Measurements from ENCODE around the gene NKD1.

NKD1 gene

GRCh38 chr16:50580180-50580798 is 32.1 kb downstream of the NKD1 start:
- DNase-seq (ENCODE audit: low spot score), result no peak

- no peak for DNase-seq (ENCODE audit: low spot score)
Observed at GRCh38 chr16:50581845-50582244, 33.6 kb downstream of the NKD1 start.

GRCh38 chr16:50583211-50583610 is 35.0 kb downstream of the NKD1 start:
- no peak for DNase-seq (ENCODE audit: low spot score)

GRCh38 chr16:50584033-50584722 is 36.0 kb downstream of the NKD1 start:
- DNase-seq (ENCODE audit: low spot score), result no peak

- DNase-seq (ENCODE audit: low spot score), result no peak
Observed at GRCh38 chr16:50585331-50585776, 37.2 kb downstream of the NKD1 start.

- no peak for DNase-seq (ENCODE audit: low spot score)
Observed at GRCh38 chr16:50587543-50587942, 39.3 kb downstream of the NKD1 start.

- no peak for DNase-seq (ENCODE audit: low spot score)
Observed at GRCh38 chr16:50588276-50588675, 40.1 kb downstream of the NKD1 start.

GRCh38 chr16:50591209-50591608 is 43.0 kb downstream of the NKD1 start:
- no peak for DNase-seq (ENCODE audit: low spot score)

- DNase-seq (ENCODE audit: low spot score), result no peak
Observed at GRCh38 chr16:50591800-50592771, 43.9 kb downstream of the NKD1 start.

GRCh38 chr16:50592996-50593395 is 44.8 kb downstream of the NKD1 start:
- DNase-seq (ENCODE audit: low spot score), result no peak

GRCh38 chr16:50593410-50594150 is 45.4 kb downstream of the NKD1 start:
- peak; percentile 72 for DNase-seq (ENCODE audit: low spot score)

GRCh38 chr16:50594308-50595260 is 46.4 kb downstream of the NKD1 start:
- no peak for DNase-seq (ENCODE audit: low spot score)

- DNase-seq (ENCODE audit: low spot score), result no peak
Observed at GRCh38 chr16:50595859-50596258, 47.7 kb downstream of the NKD1 start.

GRCh38 chr16:50596762-50597450 is 48.7 kb downstream of the NKD1 start:
- DNase-seq (ENCODE audit: low spot score), result no peak

- DNase-seq (ENCODE audit: low spot score), result no peak
Observed at GRCh38 chr16:50597563-50598255, 49.5 kb downstream of the NKD1 start.

GRCh38 chr16:50598256-50598894 is 50.2 kb downstream of the NKD1 start:
- DNase-seq (ENCODE audit: low spot score), result no peak

GRCh38 chr16:50598936-50599361 is 50.8 kb downstream of the NKD1 start:
- DNase-seq (ENCODE audit: low spot score), result no peak

GRCh38 chr16:50599494-50599893 is 51.3 kb downstream of the NKD1 start:
- no peak for DNase-seq (ENCODE audit: low spot score)
